ENCODE measurements around the gene MRPS15.

Gene MRPS15

GRCh38 chr1:36456391-36456928 lies 7.7 kb downstream of the MRPS15 start:
- DNase-seq, result no peak

- DNase-seq, result no peak
Measured at GRCh38 chr1:36455386-36455785, 8.8 kb downstream of the MRPS15 start.

GRCh38 chr1:36453600-36454388 lies 10.4 kb downstream of the MRPS15 start:
- no peak for DNase-seq

- no peak for DNase-seq
Measured at GRCh38 chr1:36453051-36453450, 11.1 kb downstream of the MRPS15 start.

- DNase-seq, result no peak
Measured at GRCh38 chr1:36450919-36451305, 13.3 kb downstream of the MRPS15 start.

- DNase-seq, result peak; percentile 67
Measured at GRCh38 chr1:36450270-36450918, 13.8 kb downstream of the MRPS15 start, which contains the start of gene OSCP1. TSS of gene OSCP1 (minus strand) at chr1:36450451. CDS start at chr1:36450369, 82 bp downstream.

- DNase-seq, result no peak
Measured at GRCh38 chr1:36448530-36449056, 15.6 kb downstream of the MRPS15 start.

- DNase-seq, result no peak
Measured at GRCh38 chr1:36447450-36447849, 16.7 kb downstream of the MRPS15 start.

- DNase-seq, result no peak
Measured at GRCh38 chr1:36446746-36447145, 17.4 kb downstream of the MRPS15 start.

GRCh38 chr1:36446271-36446670 lies 17.9 kb downstream of the MRPS15 start:
- no peak for DNase-seq

GRCh38 chr1:36443297-36443696 lies 20.9 kb downstream of the MRPS15 start:
- no peak for DNase-seq

- no peak for DNase-seq
Measured at GRCh38 chr1:36442337-36442736, 21.8 kb downstream of the MRPS15 start.

GRCh38 chr1:36440646-36441045 lies 23.5 kb downstream of the MRPS15 start:
- DNase-seq, result no peak

GRCh38 chr1:36440044-36440443 lies 24.1 kb downstream of the MRPS15 start:
- no peak for DNase-seq

- DNase-seq, result no peak
Measured at GRCh38 chr1:36438715-36439114, 25.5 kb downstream of the MRPS15 start.

GRCh38 chr1:36436821-36437220 lies 27.4 kb downstream of the MRPS15 start:
- DNase-seq, result no peak

GRCh38 chr1:36433102-36433501 lies 31.1 kb downstream of the MRPS15 start:
- no peak for DNase-seq

- DNase-seq, result no peak
Measured at GRCh38 chr1:36432616-36433015, 31.6 kb downstream of the MRPS15 start.

GRCh38 chr1:36425791-36426190 lies 38.4 kb downstream of the MRPS15 start:
- DNase-seq, result no peak

- DNase-seq, result no peak
Measured at GRCh38 chr1:36421649-36422048, 42.5 kb downstream of the MRPS15 start.

GRCh38 chr1:36420836-36421317 lies 43.3 kb downstream of the MRPS15 start:
- peak; percentile 67 for DNase-seq

- no peak for DNase-seq
Measured at GRCh38 chr1:36420409-36420808, 43.8 kb downstream of the MRPS15 start.

- no peak for DNase-seq
Measured at GRCh38 chr1:36419569-36419968, 44.6 kb downstream of the MRPS15 start.

GRCh38 chr1:36419140-36419539 lies 45.0 kb downstream of the MRPS15 start:
- DNase-seq, result no peak
